Lung (tissue), 12 donors: ENCODE data around the gene WASHC4. TPM values are rescaled to one million over a fixed set of nuclear protein-coding genes. Genes with fewer than 3 reads are reported as not detected.

Source experiments
- ATAC-seq: fragments of 200-7000 bp; cut with Tn5 transposase; one replicate; pipeline ENCODE4 v1.9.1; 2020; ENCODE audit warnings: moderate number of reproducible peaks; ENCODE audit not compliant: insufficient read depth, low FRiP score
- DNase-seq, 3 donors: peaks; one replicate each; pipeline ENCODE4 v3.0.0-alpha.2; 2013 to 2017
- H3K27ac ChIP-seq, 2 donors: one replicate each; pipeline ENCODE4 v1.5.1; 2013; ENCODE audit warnings: mild to moderate bottlenecking in 2 of 2, moderate library complexity in 2 of 2, control low read depth in 1 of 2, inconsistent platforms in 1 of 2, low read depth in 1 of 2, low read length in 1 of 2
- H3K27me3 ChIP-seq, 3 donors: one replicate each; pipeline ENCODE4 v1.5.1; 2013; ENCODE audit warnings: low read length in 2 of 3; ENCODE audit not compliant: control insufficient read depth in 3 of 3, insufficient read depth in 3 of 3
- H3K36me3 ChIP-seq, 4 donors: one replicate each; pipeline ENCODE4 v1.5.1; 2013; ENCODE audit warnings: low read length in 4 of 4, mild to moderate bottlenecking in 1 of 4, moderate library complexity in 1 of 4; ENCODE audit not compliant: control insufficient read depth in 4 of 4, insufficient read depth in 4 of 4
- H3K4me1 ChIP-seq, 5 donors: one replicate each; pipeline ENCODE4 v1.5.1; 2013; ENCODE audit warnings: low read length in 5 of 5, mild to moderate bottlenecking in 2 of 5, moderate library complexity in 1 of 5; ENCODE audit not compliant: control insufficient read depth in 5 of 5, insufficient read depth in 5 of 5
- H3K4me3 ChIP-seq: one replicate; pipeline ENCODE4 v1.5.1; 2013; ENCODE audit warnings: mild to moderate bottlenecking, control low read depth, moderate library complexity
- H3K9ac ChIP-seq, 2 donors: one replicate each; pipeline ENCODE4 v1.5.1; 2013; ENCODE audit warnings: low read length in 2 of 2, control low read depth in 1 of 2; ENCODE audit not compliant: insufficient read depth in 1 of 2
- H3K9me3 ChIP-seq, 4 donors: one replicate each; pipeline ENCODE4 v1.5.1; 2013; ENCODE audit warnings: low read length in 3 of 4, mild to moderate bottlenecking in 1 of 4, moderate library complexity in 1 of 4; ENCODE audit not compliant: control insufficient read depth in 4 of 4, insufficient read depth in 3 of 4
- CTCF ChIP-seq: IDR thresholded peaks from 2 replicates; pipeline ENCODE4 v1.5.1; 2012; ENCODE audit warnings: mild to moderate bottlenecking; ENCODE audit errors: control extremely low read depth, extremely low read depth
- WGBS, 2 donors: extraction: QIAGEN DNeasy Blood & Tissue Kit; methylation state at CpG; one replicate each; pipeline ENCODE4 v1.1.7; 2013; 5-methylcytosine and 5-hydroxymethylcytosine counted together
- polyA plus RNA-seq, 2 donors: library from polyadenylated mRNA; stranded (reverse); fragments of 200-250 nt; gene quantifications; one replicate each; pipeline ENCODE4 v1.2.1, GENCODE V29; 2013
- total RNA-seq, 2 donors: library from RNA; depleted of rRNA in 1 of 2; stranded (reverse); fragments of >200 nt in 1 of 2; gene quantifications; one replicate each; pipeline ENCODE4 v1.2.1, GENCODE V29; 2014 to 2021
- donor health status: control.
- donor health status: control.
- donor health status: Bipolar disorder and iron deficiency.
- donor health status: healthy.
- donor health status: DM: yes; HTN: yes; CAD: no.

Gene WASHC4
- total and polyA plus RNA-seq, 4 donors = 18.8 to 150 (median 34.3) TPM

GRCh38 chr12:105089817-105090216 lies 17.7 kb upstream of the WASHC4 start:
- Histone ChIP-seq H3K4me1 (no peaks in the 10 kb centered on the region), H3K9me3 (peaks cover 0 to under 1% (median 0%) of the 10 kb centered on the region in 4 donors), H3K27me3 (peaks cover 0 to 8% (median 8%) of the 10 kb centered on the region in 3 donors), H3K27ac (no peak overlapping the region), H3K9ac (no peak overlapping the region), H3K36me3 (no peaks in the 10 kb centered on the region), H3K4me3 (no peak overlapping the region)
- 91 to 94% methylated on average over 3 of the region's 3 CpGs for WGBS, 2 donors
- no peak for TF ChIP-seq CTCF
- no peak for ATAC-seq
- DNase-seq = no peak

GRCh38 chr12:105090361-105090760 lies 17.2 kb upstream of the WASHC4 start:
- Histone ChIP-seq H3K4me1 (no peaks in the 10 kb centered on the region), H3K9ac (no peak overlapping the region), H3K9me3 (peaks cover 0 to 1% (median 0%) of the 10 kb centered on the region in 4 donors), H3K4me3 (no peak overlapping the region), H3K27me3 (peaks cover 0 to 8% (median 8%) of the 10 kb centered on the region in 3 donors), H3K36me3 (no peaks in the 10 kb centered on the region), H3K27ac (no peak overlapping the region)
- 80 to 81% methylated on average over 6 of the region's 6 CpGs for WGBS, 2 donors
- no peak for TF ChIP-seq CTCF
- DNase-seq (no peak), ATAC-seq (no peak)

GRCh38 chr12:105091476-105092206 lies 15.9 kb upstream of the WASHC4 start:
- H3K27me3 ChIP-seq = peaks cover 0 to 8% (median 8%) of the 10 kb centered on the region in 3 donors
- H3K4me1 ChIP-seq = no peaks in the 10 kb centered on the region
- no peak overlapping the region for H3K27ac ChIP-seq
- no peak overlapping the region for H3K4me3 ChIP-seq
- H3K9ac ChIP-seq = no peak overlapping the region
- no peak for DNase-seq
- TF ChIP-seq CTCF = no peak
- WGBS, 2 donors = 64 to 71% methylated on average over 4 of the region's 4 CpGs
- peaks cover 0 to 1% (median 0%) of the 10 kb centered on the region in 4 donors for H3K9me3 ChIP-seq
- no peaks in the 10 kb centered on the region for H3K36me3 ChIP-seq
- no peak for ATAC-seq
